Right ventricle myocardium superior (tissue), 1 donor: Measurements from ENCODE around the gene PGLYRP2. TPM values are rescaled to one million over a fixed set of nuclear protein-coding genes. Genes with fewer than 3 reads are reported as not detected.
"Not testable (repeated sequence)": the region's sequence is repeated elsewhere in the genome, so short reads cannot be mapped to it uniquely, and the experiment has no call there.

Source experiments
- ATAC-seq: fragments of 200-7000 bp; cut with Tn5 transposase; one replicate; pipeline ENCODE4 v1.9.1; 2020; ENCODE audit warnings: mild to moderate bottlenecking; ENCODE audit not compliant: poor library complexity
- DNase-seq: peaks from one replicate; pipeline ENCODE4 v3.0.0-alpha.2; 2020
- intact Hi-C: fragments of 100-400 bp; cut with DNase I; formaldehyde crosslinking; loops from one replicate; pipeline ENCODE4 v1.11.2; 2022
- total RNA-seq: library from RNA; stranded (reverse); fragmentation: NEBNext Ultra II Directional; extraction: Animal tissue kit (Norgen Biotek cat#: 25700); gene quantifications from one replicate; pipeline ENCODE4 v1.2.1, GENCODE V29; 2021
- donor health status: DM: no; HTN: yes; CAD: no; lungs with severe emphysema.

PGLYRP2 gene
- total RNA-seq, 1 donor from 2014 or later: not detected

- DNase-seq: no peak
- intact Hi-C loops: no loop called here
Measured at GRCh38 chr19:15498156-15498858, 19.0 kb upstream of the PGLYRP2 start.

GRCh38 chr19:15495151-15495550 lies 15.8 kb upstream of the PGLYRP2 start:
- DNase-seq (no peak), ATAC-seq (no peak)
- intact Hi-C loops: no loop called here

More at GRCh38 chr19:15498156-15498858, 19.0 kb upstream of the PGLYRP2 start:
- ATAC-seq: no peak

- intact Hi-C loops: no loop called here
- DNase-seq (peak; percentile 65), ATAC-seq (peak; percentile 86)
Measured at GRCh38 chr19:15488489-15489226, 9.4 kb upstream of the PGLYRP2 start.

- ATAC-seq (no peak), DNase-seq (no peak)
- intact Hi-C loops: no loop called here
Measured at GRCh38 chr19:15487038-15487437, 7.7 kb upstream of the PGLYRP2 start.

- ATAC-seq: not testable (repeated sequence)
Measured at GRCh38 chr19:15485768-15486167, 6.5 kb upstream of the PGLYRP2 start.

GRCh38 chr19:15480996-15481395 lies 1.7 kb upstream of the PGLYRP2 start:
- ATAC-seq, DNase-seq, intact Hi-C loops: not testable (repeated sequence)

More at GRCh38 chr19:15485768-15486167, 6.5 kb upstream of the PGLYRP2 start:
- intact Hi-C loops, DNase-seq: not testable (repeated sequence)

GRCh38 chr19:15476325-15476724 lies 3.0 kb downstream of the PGLYRP2 start:
- ATAC-seq: no peak
- intact Hi-C loops: no loop called here

GRCh38 chr19:15475611-15476010 lies 3.7 kb downstream of the PGLYRP2 start:
- ATAC-seq (no peak), DNase-seq (no peak)
- intact Hi-C loops: no loop called here

More at GRCh38 chr19:15476325-15476724, 3.0 kb downstream of the PGLYRP2 start:
- no peak for DNase-seq

GRCh38 chr19:15475169-15475568 lies 4.1 kb downstream of the PGLYRP2 start:
- ATAC-seq (no peak), DNase-seq (no peak)
- intact Hi-C loops: no loop called here

GRCh38 chr19:15473821-15474220 lies 5.5 kb downstream of the PGLYRP2 start:
- intact Hi-C loops, DNase-seq, ATAC-seq: not testable (repeated sequence)

GRCh38 chr19:15471639-15472101 lies 7.6 kb downstream of the PGLYRP2 start:
- intact Hi-C loops: no loop called here
- ATAC-seq: no peak
- DNase-seq: no peak

- intact Hi-C loops: no loop called here
- DNase-seq (no peak), ATAC-seq (peak; percentile 73)
Measured at GRCh38 chr19:15469513-15470297, 9.6 kb downstream of the PGLYRP2 start.

- DNase-seq (no peak), ATAC-seq (no peak)
- intact Hi-C loops: no loop called here
Measured at GRCh38 chr19:15468675-15469512, 10.4 kb downstream of the PGLYRP2 start.

GRCh38 chr19:15467734-15468214 lies 11.5 kb downstream of the PGLYRP2 start:
- DNase-seq (no peak), ATAC-seq (no peak)
- intact Hi-C loops: no loop called here

- intact Hi-C loops: no loop called here
- ATAC-seq: no peak
Measured at GRCh38 chr19:15466851-15467733, 12.2 kb downstream of the PGLYRP2 start.

GRCh38 chr19:15464394-15465385 lies 14.6 kb downstream of the PGLYRP2 start, which contains the start of gene RASAL3:
RASAL3 (minus strand) TSS chr19:15464544; CDS start chr19:15464358, 186 bp downstream.
- DNase-seq (no peak), ATAC-seq (peak; percentile 36)
- intact Hi-C loops: no loop called here

More at GRCh38 chr19:15466851-15467733, 12.2 kb downstream of the PGLYRP2 start:
- no peak for DNase-seq
